ENCODE measurements around the gene LAMA3.

- no peak for TF ChIP-seq CTCF (IDR thresholded peaks at IDR 0.05)
- no peak for TF ChIP-seq FOXJ3 (CRISPR knock-in tag; IDR thresholded peaks at IDR 0.05)
- no peak for TF ChIP-seq REST (IDR thresholded peaks at IDR 0.05; ENCODE audit: low read depth, low read length)
- TF ChIP-seq EZH2phosphoT487 (IDR thresholded peaks at IDR 0.05; ENCODE audit: borderline replicate concordance, low read depth): no peak
- TF ChIP-seq RAD21 (IDR thresholded peaks at IDR 0.05; ENCODE audit: low read length): no peak
- no peak for TF ChIP-seq POLR2AphosphoS5 (IDR thresholded peaks at IDR 0.05; ENCODE audit: low read depth, low read length)
- no peak for TF ChIP-seq MXI1 (IDR thresholded peaks at IDR 0.05; ENCODE audit: low read depth, low read length)
- no peak for TF ChIP-seq FOXM1 (IDR thresholded peaks at IDR 0.05; ENCODE audit: low read depth)
- TF ChIP-seq RCOR1 (IDR thresholded peaks at IDR 0.05; ENCODE audit: low read length): no peak
These were observed 136.7 kb downstream of the LAMA3 start for GRCh38 chr18:23825978-23826405.

Data from SK-N-SH (cell line).